KMS-11 (cell line): ENCODE measurements around the gene URB2.

Experiments
- H2AFZ ChIP-seq: fragments of 200-600 bp; sonication (generic); 2 replicates; pipeline ENCODE4 v1.6.1; 2016; ENCODE audit warnings: antibody characterized with exemption, mixed run types, low read depth
- H3K27ac ChIP-seq: fragments of 200-600 bp; sonication (generic); 2 replicates; pipeline ENCODE4 v1.6.1; 2016; ENCODE audit warnings: mild to moderate bottlenecking, mixed run types
- H3K27me3 ChIP-seq: fragments of 200-600 bp; sonication (generic); 2 replicates; pipeline ENCODE4 v1.6.1; 2017; ENCODE audit warnings: mild to moderate bottlenecking, low read depth, mixed run types, moderate library complexity; ENCODE audit not compliant: insufficient read depth
- H3K36me3 ChIP-seq: fragments of 200-600 bp; sonication (generic); 2 replicates; pipeline ENCODE4 v1.6.1; 2017; ENCODE audit warnings: mild to moderate bottlenecking, mixed run types; ENCODE audit not compliant: insufficient read depth
- H3K4me1 ChIP-seq: fragments of 200-600 bp; sonication (generic); 2 replicates; pipeline ENCODE4 v1.6.1; 2016; ENCODE audit warnings: mild to moderate bottlenecking, low read depth, mixed run types; ENCODE audit not compliant: poor library complexity, severe bottlenecking
- H3K4me2 ChIP-seq: fragments of 200-600 bp; sonication (generic); 2 replicates; pipeline ENCODE4 v1.7.0; 2016; ENCODE audit warnings: mild to moderate bottlenecking, mixed run types
- H3K4me3 ChIP-seq: fragments of 200-600 bp; sonication (generic); IDR thresholded peaks from 2 replicates; pipeline ENCODE4 v1.6.1; 2017; ENCODE audit warnings: low read depth, low read length, mixed read lengths; ENCODE audit not compliant: insufficient read depth
- H3K79me2 ChIP-seq: fragments of 200-600 bp; sonication (generic); 2 replicates; pipeline ENCODE4 v1.6.1; 2016; ENCODE audit warnings: low read depth, mixed run types; ENCODE audit not compliant: insufficient read depth
- H3K9ac ChIP-seq: fragments of 200-600 bp; sonication (generic); 2 replicates; pipeline ENCODE4 v1.6.1; 2016; ENCODE audit warnings: mild to moderate bottlenecking, mixed run types
- H4K20me1 ChIP-seq: fragments of 200-600 bp; sonication (generic); 2 replicates; pipeline ENCODE4 v1.6.1; 2016; ENCODE audit warnings: mild to moderate bottlenecking, mixed run types; ENCODE audit not compliant: insufficient read depth
- CTCF ChIP-seq: fragments of 200-600 bp; sonication (generic); conservative IDR thresholded peaks from 2 replicates; pipeline ENCODE4 v1.6.1; 2017; ENCODE audit warnings: low read depth, mild to moderate bottlenecking, antibody characterized with exemption, low read length, moderate library complexity, mixed read lengths

Gene URB2

GRCh38 chr1:229669333-229669732, 43.3 kb downstream of the URB2 start:
- no peaks in the 10 kb centered on the region for H3K79me2 ChIP-seq
- H4K20me1 ChIP-seq: no peaks in the 10 kb centered on the region
- peaks cover 5% of the 10 kb centered on the region for H3K4me1 ChIP-seq
- no peak overlapping the region for H3K4me2 ChIP-seq
- H3K36me3 ChIP-seq: no peaks in the 10 kb centered on the region
- H3K27ac ChIP-seq: no peak overlapping the region
- no peak overlapping the region for H2AFZ ChIP-seq
- no peaks in the 10 kb centered on the region for H3K27me3 ChIP-seq
- no peak overlapping the region for H3K4me3 ChIP-seq
- TF ChIP-seq CTCF: no peak
- no peak overlapping the region for H3K9ac ChIP-seq

GRCh38 chr1:229671310-229671709, 45.3 kb downstream of the URB2 start:
- Histone ChIP-seq H3K36me3 (no peaks in the 10 kb centered on the region), H3K9ac (no peak overlapping the region), H3K27me3 (no peaks in the 10 kb centered on the region), H3K4me1 (no peaks in the 10 kb centered on the region), H3K4me3 (no peak overlapping the region), H3K4me2 (no peak overlapping the region), H3K27ac (no peak overlapping the region), H3K79me2 (no peaks in the 10 kb centered on the region), H2AFZ (no peak overlapping the region), H4K20me1 (no peaks in the 10 kb centered on the region)
- no peak for TF ChIP-seq CTCF

- no peak overlapping the region for H3K9ac ChIP-seq
- H3K27me3 ChIP-seq: no peaks in the 10 kb centered on the region
- no peak overlapping the region for H2AFZ ChIP-seq
- no peak for TF ChIP-seq CTCF
- H3K4me1 ChIP-seq: no peaks in the 10 kb centered on the region
- H3K4me3 ChIP-seq: no peak overlapping the region
- H3K4me2 ChIP-seq: no peak overlapping the region
- no peak overlapping the region for H3K27ac ChIP-seq
- H3K79me2 ChIP-seq: no peaks in the 10 kb centered on the region
- no peaks in the 10 kb centered on the region for H3K36me3 ChIP-seq
- H4K20me1 ChIP-seq: no peaks in the 10 kb centered on the region
Measured at GRCh38 chr1:229672246-229672645, 46.2 kb downstream of the URB2 start.

DNA sequence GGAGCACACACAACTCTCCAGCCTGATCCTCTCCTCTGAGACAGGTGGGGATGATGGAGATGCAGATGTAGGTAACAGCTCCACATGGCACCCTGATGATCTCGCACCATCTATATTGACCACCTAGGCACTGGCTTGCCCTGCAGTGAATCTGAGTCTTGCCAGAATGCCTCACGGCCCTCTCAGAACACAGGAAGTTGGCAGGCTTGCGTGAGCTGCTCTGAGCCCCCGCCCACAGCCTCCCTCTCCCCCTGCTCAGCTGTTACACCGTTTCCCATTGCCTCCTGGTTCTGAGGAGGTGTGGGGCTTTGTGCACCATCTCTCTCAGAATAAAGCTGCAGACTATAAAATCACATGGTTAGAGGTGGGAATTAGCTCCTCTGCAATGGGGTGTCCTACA, 48.0 kb downstream of the URB2 start:
- no peak for TF ChIP-seq CTCF
- H3K27me3 ChIP-seq: no peaks in the 10 kb centered on the region
- H3K4me1 ChIP-seq: no peaks in the 10 kb centered on the region
- H2AFZ ChIP-seq: no peak overlapping the region
- no peak overlapping the region for H3K9ac ChIP-seq
- no peak overlapping the region for H3K4me2 ChIP-seq
- no peak overlapping the region for H3K27ac ChIP-seq
- no peak overlapping the region for H3K4me3 ChIP-seq
- no peaks in the 10 kb centered on the region for H4K20me1 ChIP-seq
- no peaks in the 10 kb centered on the region for H3K79me2 ChIP-seq
- no peaks in the 10 kb centered on the region for H3K36me3 ChIP-seq

DNA sequence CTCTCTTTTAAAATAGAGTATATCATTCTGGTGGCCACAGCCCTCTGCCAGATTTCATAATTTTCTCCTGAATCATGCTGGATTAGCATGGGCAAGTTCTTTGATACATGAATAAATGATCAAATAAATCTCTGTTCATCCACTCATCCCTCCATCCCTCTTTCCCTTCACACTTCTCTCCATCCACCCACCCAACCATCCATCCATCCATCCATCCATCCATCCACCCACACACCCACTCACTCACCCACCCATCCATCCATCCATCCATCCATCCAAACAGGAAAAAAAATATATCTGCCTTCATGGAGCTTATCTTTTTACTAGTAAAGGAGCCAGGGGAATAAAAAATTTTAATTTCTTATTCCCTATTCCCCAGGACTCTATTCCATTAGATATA, 49.3 kb downstream of the URB2 start:
- no peaks in the 10 kb centered on the region for H3K27me3 ChIP-seq
- H3K36me3 ChIP-seq: no peaks in the 10 kb centered on the region
- TF ChIP-seq CTCF: no peak
- H3K4me3 ChIP-seq: no peak overlapping the region
- no peak overlapping the region for H3K4me2 ChIP-seq
- no peaks in the 10 kb centered on the region for H3K79me2 ChIP-seq
- H3K4me1 ChIP-seq: no peaks in the 10 kb centered on the region
- H4K20me1 ChIP-seq: no peaks in the 10 kb centered on the region
- no peak overlapping the region for H3K9ac ChIP-seq
- H3K27ac ChIP-seq: no peak overlapping the region
- no peak overlapping the region for H2AFZ ChIP-seq
